Lower leg skin (tissue), 3 donors: ENCODE results near the gene ZNF75A.

Experiments used
- CTCF ChIP-seq, 3 donors: fragments of 450-650 bp; IDR thresholded peaks; one replicate each; pipeline ENCODE4 v1.5.1; 2016; ENCODE audit warnings: antibody characterized with exemption in 3 of 3, mild to moderate bottlenecking in 3 of 3, moderate library complexity in 2 of 3
- POLR2A ChIP-seq, 2 donors: fragments of 450-650 bp; IDR thresholded peaks; one replicate each; pipeline ENCODE4 v1.6.1; 2016 to 2017; ENCODE audit warnings: antibody characterized with exemption in 2 of 2, mild to moderate bottlenecking in 1 of 2, moderate library complexity in 1 of 2

GRCh38 chr16:3305109-3306068, at the start of gene ZNF75A, which contains the start of gene TIGD7:
- TF ChIP-seq CTCF (IDR thresholded peaks at IDR 0.05) (no peak), POLR2A (IDR thresholded peaks at IDR 0.05) (peak in 1 of 2 donors; percentile 13)
